ENCODE results near the gene PHACTR4.
A peak's percentile ranks its signal among the peaks of the same experiment; 100 is the strongest.

DNA sequence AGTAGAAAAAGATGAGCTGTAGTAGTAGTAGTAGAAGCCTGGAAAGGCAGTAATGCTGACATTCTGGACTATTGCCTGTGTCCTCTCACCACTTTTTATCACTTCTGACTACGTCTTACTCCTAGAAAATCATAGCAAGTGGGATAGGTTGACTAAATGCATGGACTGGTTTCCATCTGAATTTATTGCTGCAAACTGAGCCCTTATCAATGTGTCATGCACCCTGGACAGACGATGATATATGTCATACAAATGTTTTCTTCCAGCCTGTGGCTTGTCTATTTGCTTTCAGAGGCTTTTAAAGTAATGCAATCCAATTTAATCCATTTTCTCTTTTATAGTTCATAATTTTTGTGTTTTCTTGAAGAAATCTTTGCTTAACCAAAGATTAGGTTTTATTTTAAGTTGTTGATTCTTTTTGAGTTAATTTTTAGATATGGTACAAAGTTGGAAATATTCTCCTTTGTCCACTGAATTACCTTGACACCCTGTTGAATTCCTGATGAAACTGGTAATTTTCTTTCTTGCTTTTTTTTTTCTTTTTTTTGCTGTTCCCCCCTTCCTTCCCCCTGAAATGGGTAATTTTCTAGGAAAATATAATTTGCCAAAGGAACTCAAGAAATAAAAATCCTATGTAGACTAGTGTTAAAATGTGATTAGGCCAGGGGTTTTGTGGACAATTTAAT is 47.1 kb downstream of the PHACTR4 start:
- TF ChIP-seq, protein P1, sequence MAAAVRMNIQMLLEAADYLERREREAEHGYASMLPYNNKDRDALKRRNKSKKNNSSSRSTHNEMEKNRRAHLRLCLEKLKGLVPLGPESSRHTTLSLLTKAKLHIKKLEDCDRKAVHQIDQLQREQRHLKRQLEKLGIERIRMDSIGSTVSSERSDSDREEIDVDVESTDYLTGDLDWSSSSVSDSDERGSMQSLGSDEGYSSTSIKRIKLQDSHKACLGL (CRISPR knock-in tag; IDR thresholded peaks at IDR 0.05; ENCODE audit: borderline replicate concordance, poor library complexity, severe bottlenecking): no peak
- TF ChIP-seq, protein P2, sequence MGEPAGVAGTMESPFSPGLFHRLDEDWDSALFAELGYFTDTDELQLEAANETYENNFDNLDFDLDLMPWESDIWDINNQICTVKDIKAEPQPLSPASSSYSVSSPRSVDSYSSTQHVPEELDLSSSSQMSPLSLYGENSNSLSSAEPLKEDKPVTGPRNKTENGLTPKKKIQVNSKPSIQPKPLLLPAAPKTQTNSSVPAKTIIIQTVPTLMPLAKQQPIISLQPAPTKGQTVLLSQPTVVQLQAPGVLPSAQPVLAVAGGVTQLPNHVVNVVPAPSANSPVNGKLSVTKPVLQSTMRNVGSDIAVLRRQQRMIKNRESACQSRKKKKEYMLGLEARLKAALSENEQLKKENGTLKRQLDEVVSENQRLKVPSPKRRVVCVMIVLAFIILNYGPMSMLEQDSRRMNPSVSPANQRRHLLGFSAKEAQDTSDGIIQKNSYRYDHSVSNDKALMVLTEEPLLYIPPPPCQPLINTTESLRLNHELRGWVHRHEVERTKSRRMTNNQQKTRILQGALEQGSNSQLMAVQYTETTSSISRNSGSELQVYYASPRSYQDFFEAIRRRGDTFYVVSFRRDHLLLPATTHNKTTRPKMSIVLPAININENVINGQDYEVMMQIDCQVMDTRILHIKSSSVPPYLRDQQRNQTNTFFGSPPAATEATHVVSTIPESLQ (CRISPR knock-in tag; IDR thresholded peaks at IDR 0.05): no peak
- TF ChIP-seq TEAD2 (tag; IDR thresholded peaks at IDR 0.05) (no peak), SIN3A (IDR thresholded peaks at IDR 0.05; ENCODE audit: borderline replicate concordance in 2 of 2, control insufficient read depth in 1 of 2, low read depth in 2 of 2, low read length in 2 of 2) (no peak), TARDBP (IDR thresholded peaks at IDR 0.05) (no peak), BACH1 (tag; IDR thresholded peaks at IDR 0.05) (0 out of 2 replicates have a peak, but pooled peaks have one; percentile 4)
- TF ChIP-seq, protein P3, sequence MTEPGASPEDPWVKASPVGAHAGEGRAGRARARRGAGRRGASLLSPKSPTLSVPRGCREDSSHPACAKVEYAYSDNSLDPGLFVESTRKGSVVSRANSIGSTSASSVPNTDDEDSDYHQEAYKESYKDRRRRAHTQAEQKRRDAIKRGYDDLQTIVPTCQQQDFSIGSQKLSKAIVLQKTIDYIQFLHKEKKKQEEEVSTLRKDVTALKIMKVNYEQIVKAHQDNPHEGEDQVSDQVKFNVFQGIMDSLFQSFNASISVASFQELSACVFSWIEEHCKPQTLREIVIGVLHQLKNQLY (CRISPR knock-in tag; conservative IDR thresholded peaks at IDR 0.05): no peak
- TF ChIP-seq, protein P4, sequence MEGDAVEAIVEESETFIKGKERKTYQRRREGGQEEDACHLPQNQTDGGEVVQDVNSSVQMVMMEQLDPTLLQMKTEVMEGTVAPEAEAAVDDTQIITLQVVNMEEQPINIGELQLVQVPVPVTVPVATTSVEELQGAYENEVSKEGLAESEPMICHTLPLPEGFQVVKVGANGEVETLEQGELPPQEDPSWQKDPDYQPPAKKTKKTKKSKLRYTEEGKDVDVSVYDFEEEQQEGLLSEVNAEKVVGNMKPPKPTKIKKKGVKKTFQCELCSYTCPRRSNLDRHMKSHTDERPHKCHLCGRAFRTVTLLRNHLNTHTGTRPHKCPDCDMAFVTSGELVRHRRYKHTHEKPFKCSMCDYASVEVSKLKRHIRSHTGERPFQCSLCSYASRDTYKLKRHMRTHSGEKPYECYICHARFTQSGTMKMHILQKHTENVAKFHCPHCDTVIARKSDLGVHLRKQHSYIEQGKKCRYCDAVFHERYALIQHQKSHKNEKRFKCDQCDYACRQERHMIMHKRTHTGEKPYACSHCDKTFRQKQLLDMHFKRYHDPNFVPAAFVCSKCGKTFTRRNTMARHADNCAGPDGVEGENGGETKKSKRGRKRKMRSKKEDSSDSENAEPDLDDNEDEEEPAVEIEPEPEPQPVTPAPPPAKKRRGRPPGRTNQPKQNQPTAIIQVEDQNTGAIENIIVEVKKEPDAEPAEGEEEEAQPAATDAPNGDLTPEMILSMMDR (IDR thresholded peaks at IDR 0.05 in 2 of 3, conservative IDR thresholded peaks at IDR 0.05 in 1 of 3; ENCODE audit: insufficient read depth in 2 of 3, low read depth in 1 of 3, low read length in 3 of 3): no peak

All from K562 (cell line).